Tibial nerve (tissue), 4 donors: ENCODE data around the gene CHRDL2. TPM values are rescaled to one million over a fixed set of nuclear protein-coding genes. Genes with fewer than 3 reads are reported as not detected.

Experiments
- DNase-seq, 2 donors: peaks; one replicate each; pipeline ENCODE4 v3.0.0-alpha.2; 2019; ENCODE audit warnings: low spot score in 2 of 2
- H3K27ac ChIP-seq, 4 donors: fragments of 200-600 bp; sonication (generic) in 3 of 4; one replicate each; pipeline ENCODE4 v1.5.1; 2017 to 2019; ENCODE audit warnings: mild to moderate bottlenecking in 1 of 4
- H3K27me3 ChIP-seq, 2 donors: fragments of 200-600 bp; sonication (generic) in 1 of 2; one replicate each; pipeline versions ENCODE4 v1.5.1 to v1.6.0; 2017 to 2019
- H3K36me3 ChIP-seq, 3 donors: fragments of 200-600 bp; sonication (generic); one replicate each; pipeline ENCODE4 v1.5.1; 2018 to 2019
- H3K4me1 ChIP-seq, 4 donors: fragments of 200-600 bp; sonication (generic) in 3 of 4; one replicate each; pipeline ENCODE4 v1.5.1; 2017 to 2019
- H3K4me3 ChIP-seq, 4 donors: fragments of 200-600 bp; sonication (generic) in 3 of 4; one replicate each; pipeline ENCODE4 v1.5.1; 2017 to 2019; ENCODE audit warnings: mild to moderate bottlenecking in 1 of 4, moderate library complexity in 1 of 4
- H3K9me3 ChIP-seq, 4 donors: fragments of 200-600 bp; sonication (generic) in 3 of 4; one replicate each; pipeline ENCODE4 v1.5.1; 2017 to 2019
- EP300 ChIP-seq, 2 donors: sonication (generic); formaldehyde crosslinking; IDR thresholded peaks; one replicate each; pipeline ENCODE4 v1.6.1; 2017; ENCODE audit warnings: antibody characterized with exemption in 2 of 2, mild to moderate bottlenecking in 1 of 2
- POLR2A ChIP-seq, 2 donors: fragments of 450-650 bp; IDR thresholded peaks; one replicate each; pipeline ENCODE4 v1.6.1; 2017; ENCODE audit warnings: antibody characterized with exemption in 2 of 2, mild to moderate bottlenecking in 2 of 2, moderate library complexity in 2 of 2
- WGBS, 2 donors: methylation state at CpG; one replicate each; pipeline ENCODE4 v1.1.5; 2018; 5-methylcytosine and 5-hydroxymethylcytosine counted together
- small RNA-seq: library from RNA; depleted of rRNA; stranded (forward); fragments of <200 nt; gene quantifications from one replicate; pipeline ENCODE3, GENCODE V24; 2016
- total RNA-seq, 4 donors: library from RNA; depleted of rRNA; stranded (reverse); fragments of >200 nt; gene quantifications; one replicate each; pipeline ENCODE4 v1.1.0, GENCODE V29; 2016
- TF ChIP-seq, protein P1 (sequence below), 5 experiments: fragments of 200-600 bp in 3 of 5; fragments of 450-650 bp in 2 of 5; sonication (generic) in 3 of 5; IDR thresholded peaks; one replicate each; pipeline ENCODE4 v1.5.1; 2016 to 2019; ENCODE audit warnings: antibody characterized with exemption in 5 of 5, mild to moderate bottlenecking in 3 of 5, moderate library complexity in 2 of 5

CHRDL2 gene
- total RNA-seq, 4 donors from 2014 or later, result not detected

DNA sequence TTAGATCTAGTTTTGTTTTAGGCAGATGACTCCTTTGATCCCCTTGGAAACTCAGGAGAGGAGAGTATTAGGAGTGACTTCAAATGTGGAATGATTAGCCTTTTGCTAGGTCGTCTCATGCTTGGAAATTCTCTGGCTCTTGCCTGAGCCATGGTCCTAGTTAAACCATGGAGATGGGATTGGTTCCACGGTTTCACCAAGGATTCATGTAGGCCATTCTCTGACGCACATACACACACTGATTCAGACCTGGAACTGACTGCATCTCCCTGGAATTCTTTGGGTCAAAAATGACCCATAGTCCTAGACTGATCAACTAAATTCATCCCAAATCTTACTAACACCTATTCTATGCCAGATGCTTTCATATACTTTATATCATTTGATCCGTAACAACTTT, 82.3 kb downstream of the CHRDL2 start:
- no peak overlapping the region for H3K27ac ChIP-seq

GRCh38 chr11:74647831-74648230, 83.4 kb downstream of the CHRDL2 start:
- no peak overlapping the region for H3K4me3 ChIP-seq
- 94 to 95% methylated on average over 3 of the region's 3 CpGs for WGBS, 2 donors
- H3K4me1 ChIP-seq, result no peaks in the 10 kb centered on the region
- H3K9me3 ChIP-seq, result no peaks in the 10 kb centered on the region
- no peak for DNase-seq
- no peaks in the 10 kb centered on the region for H3K27me3 ChIP-seq
- peaks cover 0 to 22% (median 0%) of the 10 kb centered on the region in 3 donors for H3K36me3 ChIP-seq
- H3K27ac ChIP-seq, result no peak overlapping the region
- TF ChIP-seq, protein P1, sequence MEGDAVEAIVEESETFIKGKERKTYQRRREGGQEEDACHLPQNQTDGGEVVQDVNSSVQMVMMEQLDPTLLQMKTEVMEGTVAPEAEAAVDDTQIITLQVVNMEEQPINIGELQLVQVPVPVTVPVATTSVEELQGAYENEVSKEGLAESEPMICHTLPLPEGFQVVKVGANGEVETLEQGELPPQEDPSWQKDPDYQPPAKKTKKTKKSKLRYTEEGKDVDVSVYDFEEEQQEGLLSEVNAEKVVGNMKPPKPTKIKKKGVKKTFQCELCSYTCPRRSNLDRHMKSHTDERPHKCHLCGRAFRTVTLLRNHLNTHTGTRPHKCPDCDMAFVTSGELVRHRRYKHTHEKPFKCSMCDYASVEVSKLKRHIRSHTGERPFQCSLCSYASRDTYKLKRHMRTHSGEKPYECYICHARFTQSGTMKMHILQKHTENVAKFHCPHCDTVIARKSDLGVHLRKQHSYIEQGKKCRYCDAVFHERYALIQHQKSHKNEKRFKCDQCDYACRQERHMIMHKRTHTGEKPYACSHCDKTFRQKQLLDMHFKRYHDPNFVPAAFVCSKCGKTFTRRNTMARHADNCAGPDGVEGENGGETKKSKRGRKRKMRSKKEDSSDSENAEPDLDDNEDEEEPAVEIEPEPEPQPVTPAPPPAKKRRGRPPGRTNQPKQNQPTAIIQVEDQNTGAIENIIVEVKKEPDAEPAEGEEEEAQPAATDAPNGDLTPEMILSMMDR (IDR thresholded peaks at IDR 0.05), result no peak

More for the DNA sequence above, 82.3 kb downstream of the CHRDL2 start:
- H3K9me3 ChIP-seq, result no peaks in the 10 kb centered on the region
- WGBS, 2 donors, result 89 to 91% methylated on average over 4 of the region's 4 CpGs
- no peaks in the 10 kb centered on the region for H3K27me3 ChIP-seq
- H3K4me3 ChIP-seq, result no peak overlapping the region
- no peak for DNase-seq
- no peaks in the 10 kb centered on the region for H3K4me1 ChIP-seq
- peaks cover 0 to 20% (median 0%) of the 10 kb centered on the region in 3 donors for H3K36me3 ChIP-seq
- no peak for TF ChIP-seq POLR2A (IDR thresholded peaks at IDR 0.05)
- TF ChIP-seq EP300 (IDR thresholded peaks at IDR 0.05), result no peak
- TF ChIP-seq, protein P1 (IDR thresholded peaks at IDR 0.05), result no peak

- TF ChIP-seq POLR2A (IDR thresholded peaks at IDR 0.05), result no peak
- TF ChIP-seq, protein P1 (IDR thresholded peaks at IDR 0.05), result no peak
- no peaks in the 10 kb centered on the region for H3K4me1 ChIP-seq
Observed at GRCh38 chr11:74647404-74647803, 83.8 kb downstream of the CHRDL2 start.

DNA sequence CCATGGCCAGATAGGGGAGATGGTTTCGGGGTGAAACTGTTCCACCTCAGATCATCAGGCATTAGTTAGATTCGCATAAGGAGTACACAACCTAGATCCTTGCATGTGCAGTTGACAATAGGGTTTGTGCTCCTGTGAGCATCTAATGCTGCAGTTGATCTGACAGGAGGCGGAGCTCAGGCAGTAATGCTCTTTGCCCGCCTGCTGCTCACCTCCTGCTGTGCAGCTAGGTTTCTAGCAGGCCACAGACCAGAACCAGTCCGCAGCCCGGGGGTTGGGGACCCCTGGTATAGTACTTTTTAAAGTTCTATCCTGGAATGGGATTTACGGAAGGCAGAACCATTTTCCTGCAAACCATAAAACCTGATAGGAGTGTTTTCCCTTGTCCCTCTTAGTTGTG, 84.3 kb downstream of the CHRDL2 start:
- H3K4me1 ChIP-seq, result no peaks in the 10 kb centered on the region
- H3K27ac ChIP-seq, result no peak overlapping the region
- H3K4me3 ChIP-seq, result no peak overlapping the region
- DNase-seq, result no peak
- no peaks in the 10 kb centered on the region for H3K9me3 ChIP-seq
- H3K27me3 ChIP-seq, result no peaks in the 10 kb centered on the region
- H3K36me3 ChIP-seq, result peaks cover 0 to 31% (median 0%) of the 10 kb centered on the region in 3 donors
- WGBS, 2 donors, result 89 to 91% methylated on average over 7 of the region's 7 CpGs
- TF ChIP-seq POLR2A (IDR thresholded peaks at IDR 0.05) (no peak), EP300 (IDR thresholded peaks at IDR 0.05) (no peak)
- TF ChIP-seq, protein P1 (IDR thresholded peaks at IDR 0.05), result no peak

More at GRCh38 chr11:74647404-74647803, 83.8 kb downstream of the CHRDL2 start:
- DNase-seq, result no peak
- H3K27ac ChIP-seq, result no peak overlapping the region
- H3K9me3 ChIP-seq, result no peaks in the 10 kb centered on the region
- H3K36me3 ChIP-seq, result peaks cover 0 to 26% (median 0%) of the 10 kb centered on the region in 3 donors
- no peaks in the 10 kb centered on the region for H3K27me3 ChIP-seq
- no peak overlapping the region for H3K4me3 ChIP-seq

Small RNA genes lying within 50 kb of the gene (small RNA-seq; reads per million reads assigned to genes)
- not detected for gene MIR4696
- not detected for gene RANP3
- not detected for gene RN7SKP297

Other genes starting within 250 kb of the CHRDL2 start
- 1 to 10 TPM in 3 of 4 donors, under 1 TPM in 1; 0.59 to 9.4 (median 6.1) TPM for gene LIPT2, start 237.7 kb downstream of the CHRDL2 start, total RNA-seq
- gene POLD3, start 138.8 kb downstream of the CHRDL2 start, total RNA-seq, result 10 to 100 TPM in 3 of 4 donors, 1 to 10 TPM in 1; 9.0 to 21.9 (median 12.8) TPM
- gene RNF169, start 17.4 kb upstream of the CHRDL2 start, total RNA-seq, result 10 to 100 TPM; 20.1 to 23.4 (median 22.3) TPM
- gene XRRA1, start 217.7 kb upstream of the CHRDL2 start, total RNA-seq, result 10 to 100 TPM; 13.5 to 51.6 (median 25.3) TPM
- gene SPCS2, start 217.8 kb upstream of the CHRDL2 start, total RNA-seq, result 10 to 100 TPM; 28.3 to 95.7 (median 61.7) TPM